Measurements from ENCODE around the gene KRT15. TPM values are rescaled to one million over a fixed set of nuclear protein-coding genes. Genes with fewer than 3 reads are reported as not detected.
A peak's percentile ranks its signal among the peaks of the same experiment; 100 is the strongest.

The KRT15 gene
- total RNA-seq, 1 experiment from 2014 or later: 83.0 TPM

DNA sequence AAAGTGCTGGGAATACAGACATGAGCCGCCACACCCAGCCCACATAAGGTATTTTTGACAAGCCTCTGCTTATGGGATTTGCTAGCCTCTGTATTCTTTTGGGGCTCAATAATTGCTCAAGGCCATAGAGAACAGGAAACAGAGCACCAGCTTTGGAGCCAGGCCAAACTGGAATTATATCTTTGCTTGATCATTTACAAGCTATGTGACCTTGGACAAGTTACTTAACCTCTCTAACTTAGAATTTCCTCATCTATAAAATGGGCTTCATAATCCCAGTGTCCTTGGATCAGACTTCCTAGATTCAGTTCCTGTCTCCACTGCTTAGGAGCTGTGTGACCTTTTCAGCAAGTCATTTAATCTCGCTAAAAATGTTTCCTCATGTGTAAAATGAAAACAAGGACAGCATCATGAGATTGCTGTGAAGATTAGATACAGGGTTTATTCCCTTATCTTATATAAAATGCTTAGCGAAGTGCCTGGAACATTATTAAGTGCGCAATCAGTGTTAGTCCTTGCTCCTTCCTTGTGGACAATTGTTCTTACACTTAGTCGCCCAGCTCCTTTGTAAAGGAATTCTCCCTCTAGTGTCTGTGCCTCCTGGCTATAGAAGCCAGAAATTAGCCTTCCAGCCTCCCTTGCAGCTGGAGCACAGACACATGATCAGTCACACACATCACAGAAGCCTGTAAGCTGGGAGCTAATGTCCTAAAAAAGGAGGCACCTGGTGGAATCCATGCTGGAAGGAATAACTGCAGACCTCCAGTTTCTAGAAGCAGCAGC, 36.6 kb upstream of the KRT15 start:
- H3K27me3 Mint-ChIP-seq (ENCODE audit: unreplicated experiment): no peaks in the 10 kb centered on the region
- no peaks in the 10 kb centered on the region for H3K9me3 Mint-ChIP-seq (ENCODE audit: low read depth, unreplicated experiment)
- peak; percentile 52 for DNase-seq
- H3K36me3 Mint-ChIP-seq (ENCODE audit: insufficient read depth, unreplicated experiment): no peaks in the 10 kb centered on the region
- TF ChIP-seq, protein P1, sequence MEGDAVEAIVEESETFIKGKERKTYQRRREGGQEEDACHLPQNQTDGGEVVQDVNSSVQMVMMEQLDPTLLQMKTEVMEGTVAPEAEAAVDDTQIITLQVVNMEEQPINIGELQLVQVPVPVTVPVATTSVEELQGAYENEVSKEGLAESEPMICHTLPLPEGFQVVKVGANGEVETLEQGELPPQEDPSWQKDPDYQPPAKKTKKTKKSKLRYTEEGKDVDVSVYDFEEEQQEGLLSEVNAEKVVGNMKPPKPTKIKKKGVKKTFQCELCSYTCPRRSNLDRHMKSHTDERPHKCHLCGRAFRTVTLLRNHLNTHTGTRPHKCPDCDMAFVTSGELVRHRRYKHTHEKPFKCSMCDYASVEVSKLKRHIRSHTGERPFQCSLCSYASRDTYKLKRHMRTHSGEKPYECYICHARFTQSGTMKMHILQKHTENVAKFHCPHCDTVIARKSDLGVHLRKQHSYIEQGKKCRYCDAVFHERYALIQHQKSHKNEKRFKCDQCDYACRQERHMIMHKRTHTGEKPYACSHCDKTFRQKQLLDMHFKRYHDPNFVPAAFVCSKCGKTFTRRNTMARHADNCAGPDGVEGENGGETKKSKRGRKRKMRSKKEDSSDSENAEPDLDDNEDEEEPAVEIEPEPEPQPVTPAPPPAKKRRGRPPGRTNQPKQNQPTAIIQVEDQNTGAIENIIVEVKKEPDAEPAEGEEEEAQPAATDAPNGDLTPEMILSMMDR (IDR thresholded peaks at IDR 0.05; ENCODE audit: unreplicated experiment): no peak
- CTCF ChIA-PET: interaction anchor here (0.7 to 1.4 kb wide), 9 partner anchors 9 to 110 kb away, joined by 3 to 13 read pairs (median 4); no protein-coding TSS in a partner anchor
- no peak overlapping the region for H3K4me3 Mint-ChIP-seq (ENCODE audit: low read depth, unreplicated experiment)
- intact Hi-C loops (cut with micrococcal nuclease; ENCODE audit: unreplicated experiment): loop anchor here (2.0 kb wide), 1 partner anchor 24 kb away; no protein-coding TSS in a partner anchor
- peaks cover 45% of the 10 kb centered on the region for H3K4me1 Mint-ChIP-seq (ENCODE audit: low read depth, unreplicated experiment)
- no TSS peak for BruUV-seq (replicated peaks)
- H3K27ac Mint-ChIP-seq (ENCODE audit: unreplicated experiment): no peak overlapping the region

DNA sequence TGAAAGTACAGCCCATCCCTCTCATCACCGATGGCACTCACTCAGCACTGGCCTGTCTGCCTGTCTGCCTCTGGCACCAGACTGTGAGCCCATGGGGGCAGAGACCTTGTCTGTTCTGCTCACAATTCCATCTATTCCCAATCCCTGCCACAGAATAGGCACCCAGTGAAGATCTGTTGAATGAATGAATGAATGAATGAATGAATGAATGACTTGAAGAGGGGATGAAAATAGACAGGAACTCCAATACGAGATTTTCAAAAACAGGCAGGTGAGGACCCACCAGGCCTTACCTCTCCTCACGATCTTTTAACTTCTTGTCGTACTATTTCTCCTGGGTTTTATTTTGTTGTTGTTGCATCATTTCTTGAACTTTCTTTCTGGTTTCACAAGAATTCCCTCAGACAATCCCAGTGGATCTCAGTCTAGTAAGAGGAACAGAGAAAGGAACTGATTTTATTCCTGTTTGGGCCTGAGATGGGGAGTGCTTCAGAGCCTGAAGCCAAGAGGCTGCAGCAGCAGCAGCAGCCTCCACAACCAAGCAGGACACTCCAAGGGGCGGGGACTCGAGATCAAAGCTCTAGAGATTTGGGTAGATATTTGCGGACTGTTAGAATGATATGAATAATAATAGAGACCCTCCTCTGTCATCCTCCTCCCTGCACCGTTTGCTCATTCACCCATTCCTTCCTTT, 35.4 kb upstream of the KRT15 start:
- Mint-ChIP-seq H3K9me3 (ENCODE audit: low read depth, unreplicated experiment) (no peaks in the 10 kb centered on the region), H3K27ac (ENCODE audit: unreplicated experiment) (no peak overlapping the region), H3K36me3 (ENCODE audit: insufficient read depth, unreplicated experiment) (peaks cover 4% of the 10 kb centered on the region), H3K4me1 (ENCODE audit: low read depth, unreplicated experiment) (peaks cover 57% of the 10 kb centered on the region), H3K4me3 (ENCODE audit: low read depth, unreplicated experiment) (no peak overlapping the region), H3K27me3 (ENCODE audit: unreplicated experiment) (no peaks in the 10 kb centered on the region)
- TF ChIP-seq, protein P1 (IDR thresholded peaks at IDR 0.05; ENCODE audit: unreplicated experiment): no peak
- DNase-seq: no peak
- BruUV-seq (replicated peaks): no TSS peak
- CTCF ChIA-PET: interaction anchor here (1.0 kb wide), 1 partner anchor 33 kb away, joined by 3 read pairs; no protein-coding TSS in a partner anchor
- intact Hi-C loops (cut with micrococcal nuclease; ENCODE audit: unreplicated experiment): loop anchor here (2.0 kb wide), 1 partner anchor 25 kb away; no protein-coding TSS in a partner anchor

DNA sequence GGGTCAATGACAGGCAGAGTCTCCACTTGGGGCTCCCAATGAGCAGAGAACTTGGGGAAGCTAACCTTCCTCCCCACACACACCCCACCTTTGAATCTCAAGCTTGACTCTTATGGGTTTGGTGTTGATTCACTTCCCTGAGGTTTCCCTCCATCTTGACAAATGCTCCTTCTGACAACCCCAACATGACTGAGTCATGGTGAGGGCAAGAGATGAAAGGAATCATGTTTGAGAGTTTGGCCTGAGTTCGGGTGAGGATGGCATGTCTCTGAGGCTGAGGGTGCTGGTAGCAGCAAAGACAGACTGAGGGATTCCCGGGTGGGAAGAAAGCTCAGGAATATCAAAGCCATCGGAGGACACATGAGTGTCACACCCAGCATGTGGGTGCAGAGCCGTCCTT, 34.5 kb upstream of the KRT15 start:
- Mint-ChIP-seq H3K27ac (ENCODE audit: unreplicated experiment) (no peak overlapping the region), H3K9me3 (ENCODE audit: low read depth, unreplicated experiment) (no peaks in the 10 kb centered on the region), H3K4me3 (ENCODE audit: low read depth, unreplicated experiment) (no peak overlapping the region), H3K4me1 (ENCODE audit: low read depth, unreplicated experiment) (peaks cover 66% of the 10 kb centered on the region), H3K27me3 (ENCODE audit: unreplicated experiment) (no peaks in the 10 kb centered on the region), H3K36me3 (ENCODE audit: insufficient read depth, unreplicated experiment) (peaks cover 13% of the 10 kb centered on the region)
- TF ChIP-seq, protein P1 (IDR thresholded peaks at IDR 0.05; ENCODE audit: unreplicated experiment): no peak
- CTCF ChIA-PET: interaction anchor here (1.0 to 1.9 kb wide), 4 partner anchors 93 to 112 kb away, joined by 3 to 5 read pairs (median 4); no protein-coding TSS in a partner anchor
- no peak for DNase-seq
- intact Hi-C loops (cut with micrococcal nuclease; ENCODE audit: unreplicated experiment): no loop called here
- no TSS peak for BruUV-seq (replicated peaks)

DNA sequence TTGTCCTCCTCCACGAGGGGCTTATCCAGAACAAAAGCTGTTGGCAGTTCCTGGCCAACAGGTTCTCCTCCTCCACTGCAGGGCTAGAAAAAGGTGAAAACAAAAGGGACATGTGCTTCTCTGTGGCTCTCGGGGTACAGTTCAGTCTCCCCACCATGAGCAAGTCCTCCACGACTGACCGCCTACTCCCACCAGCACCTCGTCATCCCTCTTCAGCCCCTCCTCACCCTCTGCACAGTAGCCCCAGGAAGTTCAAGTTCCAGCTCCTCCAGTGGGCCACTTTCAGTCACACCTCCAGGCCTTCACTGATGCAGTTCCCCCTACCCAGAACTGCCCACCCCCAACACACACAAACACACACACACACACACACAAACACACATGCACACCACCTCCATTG, 33.8 kb upstream of the KRT15 start:
- TF ChIP-seq, protein P1 (IDR thresholded peaks at IDR 0.05; ENCODE audit: unreplicated experiment): no peak
- Mint-ChIP-seq H3K27ac (ENCODE audit: unreplicated experiment) (no peak overlapping the region), H3K4me3 (ENCODE audit: low read depth, unreplicated experiment) (no peak overlapping the region), H3K4me1 (ENCODE audit: low read depth, unreplicated experiment) (peaks cover 73% of the 10 kb centered on the region), H3K27me3 (ENCODE audit: unreplicated experiment) (no peaks in the 10 kb centered on the region), H3K9me3 (ENCODE audit: low read depth, unreplicated experiment) (no peaks in the 10 kb centered on the region), H3K36me3 (ENCODE audit: insufficient read depth, unreplicated experiment) (peaks cover 21% of the 10 kb centered on the region)
- CTCF ChIA-PET: interaction anchor here (0.6 to 1.9 kb wide), 6 partner anchors 31 to 113 kb away, joined by 3 to 7 read pairs (median 4); no protein-coding TSS in a partner anchor
- DNase-seq: no peak
- intact Hi-C loops (cut with micrococcal nuclease; ENCODE audit: unreplicated experiment): no loop called here
- BruUV-seq (replicated peaks): no TSS peak
